ENCODE data around the gene PEMT.

PEMT gene

GRCh38 chr17:17570140-17570797 is 21.2 kb downstream of the PEMT start:
- peak; percentile 26 for DNase-seq

GRCh38 chr17:17569691-17570090 is 21.8 kb downstream of the PEMT start:
- DNase-seq = no peak

GRCh38 chr17:17568772-17569195 is 22.7 kb downstream of the PEMT start:
- DNase-seq = peak; percentile 25

- no peak for DNase-seq
Measured at GRCh38 chr17:17567631-17568030, 23.9 kb downstream of the PEMT start.

GRCh38 chr17:17566896-17567513 is 24.5 kb downstream of the PEMT start:
- DNase-seq = no peak

GRCh38 chr17:17565471-17566339 is 25.8 kb downstream of the PEMT start:
- no peak for DNase-seq

- DNase-seq = no peak
Measured at GRCh38 chr17:17564896-17565295, 26.6 kb downstream of the PEMT start.

- DNase-seq = no peak
Measured at GRCh38 chr17:17564323-17564722, 27.2 kb downstream of the PEMT start.

- DNase-seq = no peak
Measured at GRCh38 chr17:17563530-17563929, 28.0 kb downstream of the PEMT start.

GRCh38 chr17:17562146-17562511 is 29.4 kb downstream of the PEMT start:
- DNase-seq = no peak

- DNase-seq = no peak
Measured at GRCh38 chr17:17561408-17562145, 29.9 kb downstream of the PEMT start.

- DNase-seq = no peak
Measured at GRCh38 chr17:17560975-17561374, 30.5 kb downstream of the PEMT start.

GRCh38 chr17:17560167-17560566 is 31.3 kb downstream of the PEMT start:
- no peak for DNase-seq

- no peak for DNase-seq
Measured at GRCh38 chr17:17559164-17559563, 32.3 kb downstream of the PEMT start.

- no peak for DNase-seq
Measured at GRCh38 chr17:17558431-17558830, 33.1 kb downstream of the PEMT start.

GRCh38 chr17:17557796-17558195 is 33.7 kb downstream of the PEMT start:
- DNase-seq = no peak

GRCh38 chr17:17556671-17557070 is 34.8 kb downstream of the PEMT start:
- DNase-seq = no peak

GRCh38 chr17:17555906-17556305 is 35.6 kb downstream of the PEMT start:
- no peak for DNase-seq

GRCh38 chr17:17555151-17555550 is 36.4 kb downstream of the PEMT start:
- DNase-seq = no peak

GRCh38 chr17:17554266-17554665 is 37.2 kb downstream of the PEMT start:
- DNase-seq = no peak

GRCh38 chr17:17553217-17554195 is 38.0 kb downstream of the PEMT start:
- DNase-seq = no peak
